ENCODE results near the gene DNAJC6.

The DNAJC6 gene

DNA sequence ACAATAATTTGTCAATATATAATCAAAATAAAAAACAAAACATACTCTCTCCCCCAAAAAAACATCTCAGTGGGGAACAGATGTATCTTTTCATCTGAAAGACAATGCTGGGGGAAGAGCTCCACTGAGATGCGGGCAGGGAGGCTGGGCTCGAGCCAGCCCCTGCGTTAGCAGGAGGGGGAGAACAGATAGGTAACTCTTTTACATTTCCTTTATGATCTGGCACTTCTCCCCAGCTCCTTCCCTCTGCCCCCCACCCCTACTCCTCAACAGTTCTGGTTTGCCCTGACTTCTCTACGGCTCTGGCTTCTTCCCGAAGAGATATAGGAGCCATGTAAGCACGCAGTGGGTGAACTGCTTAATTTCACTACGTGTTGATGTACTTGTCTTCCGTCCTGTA is 123.6 kb downstream of the DNAJC6 start:
- DNase-seq (ENCODE audit: insufficient read length, low spot score) (no peak), FAIRE-seq (no peak)
- TF ChIP-seq POU2F2 (IDR thresholded peaks at IDR 0.05; ENCODE audit: low read depth, low read length): no peak
- TF ChIP-seq PAX5 (IDR thresholded peaks at IDR 0.05; ENCODE audit: insufficient read depth, low read length, severe bottlenecking): no peak
- no peak for TF ChIP-seq POLR2A (IDR thresholded peaks at IDR 0.05; ENCODE audit: low read depth, low read length)
- no peak for TF ChIP-seq TAF1 (IDR thresholded peaks at IDR 0.05; ENCODE audit: low read depth, low read length)
- TF ChIP-seq POLR2AphosphoS5 (IDR thresholded peaks at IDR 0.05; ENCODE audit: low read depth, low read length): no peak
- no peak for TF ChIP-seq SPI1 (IDR thresholded peaks at IDR 0.05; ENCODE audit: low read depth, low read length)

DNA sequence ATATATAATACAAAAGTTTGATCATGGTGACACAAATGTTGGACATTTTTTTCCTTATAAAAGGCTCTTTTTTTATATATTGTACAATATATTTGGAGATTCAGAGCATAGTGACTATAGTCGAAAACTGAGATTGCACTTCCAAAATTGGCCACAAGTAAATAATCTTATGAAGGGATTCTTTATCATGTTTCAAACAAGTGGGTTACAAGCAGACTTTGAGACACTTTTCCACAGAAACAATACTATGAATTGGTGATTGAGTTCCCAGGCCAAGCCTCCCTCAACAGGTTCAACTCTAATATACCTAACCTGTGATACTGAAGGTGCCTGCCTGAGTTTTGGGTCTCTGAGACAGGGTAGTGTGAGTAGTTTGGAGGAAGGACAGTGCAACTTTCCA is 124.9 kb downstream of the DNAJC6 start:
- FAIRE-seq: no peak
- DNase-seq (ENCODE audit: insufficient read length, low spot score): no peak
- TF ChIP-seq PAX5 (IDR thresholded peaks at IDR 0.05; ENCODE audit: insufficient read depth, low read length, severe bottlenecking) (no peak), SPI1 (IDR thresholded peaks at IDR 0.05; ENCODE audit: low read depth, low read length) (no peak), TAF1 (IDR thresholded peaks at IDR 0.05; ENCODE audit: low read depth, low read length) (no peak), POLR2A (IDR thresholded peaks at IDR 0.05; ENCODE audit: low read depth, low read length) (no peak), POLR2AphosphoS5 (IDR thresholded peaks at IDR 0.05; ENCODE audit: low read depth, low read length) (no peak), POU2F2 (IDR thresholded peaks at IDR 0.05; ENCODE audit: low read depth, low read length) (no peak)

GRCh38 chr1:65434760-65435159 is 125.4 kb downstream of the DNAJC6 start:
- no peak for FAIRE-seq
- DNase-seq (ENCODE audit: insufficient read length, low spot score): no peak
- TF ChIP-seq POU2F2 (IDR thresholded peaks at IDR 0.05; ENCODE audit: low read depth, low read length) (no peak), PAX5 (IDR thresholded peaks at IDR 0.05; ENCODE audit: insufficient read depth, low read length, severe bottlenecking) (no peak), POLR2A (IDR thresholded peaks at IDR 0.05; ENCODE audit: low read depth, low read length) (no peak), SPI1 (IDR thresholded peaks at IDR 0.05; ENCODE audit: low read depth, low read length) (no peak), POLR2AphosphoS5 (IDR thresholded peaks at IDR 0.05; ENCODE audit: low read depth, low read length) (no peak), TAF1 (IDR thresholded peaks at IDR 0.05; ENCODE audit: low read depth, low read length) (no peak)

GRCh38 chr1:65435987-65436386 is 126.6 kb downstream of the DNAJC6 start:
- DNase-seq (ENCODE audit: insufficient read length, low spot score): no peak
- no peak for FAIRE-seq

GRCh38 chr1:65437616-65438015 is 128.3 kb downstream of the DNAJC6 start:
- FAIRE-seq: no peak
- no peak for DNase-seq (ENCODE audit: insufficient read length, low spot score)
- no peak for TF ChIP-seq POU2F2 (IDR thresholded peaks at IDR 0.05; ENCODE audit: low read depth, low read length)

More at GRCh38 chr1:65435987-65436386, 126.6 kb downstream of the DNAJC6 start:
- TF ChIP-seq SPI1 (IDR thresholded peaks at IDR 0.05; ENCODE audit: low read depth, low read length) (no peak), PAX5 (IDR thresholded peaks at IDR 0.05; ENCODE audit: insufficient read depth, low read length, severe bottlenecking) (no peak), POLR2A (IDR thresholded peaks at IDR 0.05; ENCODE audit: low read depth, low read length) (no peak), POLR2AphosphoS5 (IDR thresholded peaks at IDR 0.05; ENCODE audit: low read depth, low read length) (no peak), TAF1 (IDR thresholded peaks at IDR 0.05; ENCODE audit: low read depth, low read length) (no peak), POU2F2 (IDR thresholded peaks at IDR 0.05; ENCODE audit: low read depth, low read length) (no peak)

DNA sequence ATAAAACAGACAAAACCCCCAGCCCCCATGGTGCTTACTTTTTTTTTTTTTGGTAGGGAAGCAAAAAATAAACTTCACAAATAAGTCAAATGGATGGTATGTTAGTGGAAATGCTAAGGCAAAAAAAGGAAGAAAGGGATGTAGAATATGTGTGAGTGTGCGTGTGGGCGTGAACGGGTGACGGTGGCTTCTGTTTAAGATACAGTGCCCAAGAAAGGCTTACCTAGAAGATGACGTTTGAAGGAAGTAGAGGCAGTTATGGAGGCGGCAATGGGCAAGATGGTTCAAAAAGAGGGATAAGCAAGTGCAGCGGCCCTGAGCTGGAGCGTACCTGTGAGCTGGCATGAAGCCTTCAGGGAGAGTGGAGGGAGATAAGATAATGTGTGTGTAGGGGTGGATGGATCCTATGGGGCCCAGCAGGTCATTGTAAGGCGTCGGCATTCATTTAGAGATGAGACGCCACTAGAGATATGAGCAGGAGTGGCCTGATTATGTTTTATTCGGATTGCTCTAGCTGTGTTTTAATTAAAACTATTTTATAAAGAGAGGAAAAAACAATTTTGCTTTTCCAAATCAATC is 131.1 kb downstream of the DNAJC6 start:
- no peak for TF ChIP-seq TAF1 (IDR thresholded peaks at IDR 0.05; ENCODE audit: low read depth, low read length)
- TF ChIP-seq POU2F2 (IDR thresholded peaks at IDR 0.05; ENCODE audit: low read depth, low read length): no peak
- FAIRE-seq (no peak), DNase-seq (ENCODE audit: insufficient read length, low spot score) (no peak)

DNA sequence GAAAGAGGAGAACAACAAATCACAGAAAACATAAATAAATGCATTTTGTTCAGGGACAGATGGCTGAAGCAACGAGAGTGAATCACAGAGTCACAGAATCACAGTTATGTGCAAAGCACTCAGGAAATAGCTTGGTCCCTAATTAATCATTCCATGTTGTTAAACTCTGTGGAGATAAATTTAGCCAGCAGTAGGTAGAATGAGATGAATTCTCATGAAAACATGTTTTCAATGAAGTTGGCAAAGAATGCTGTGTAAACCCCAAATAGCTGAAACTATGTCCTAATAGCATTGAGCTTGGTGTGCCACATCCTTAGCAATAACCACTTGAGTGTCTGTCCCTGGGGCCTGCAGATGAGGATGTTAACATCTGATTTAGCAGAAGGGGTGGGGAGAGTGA is 131.6 kb downstream of the DNAJC6 start:
- DNase-seq (ENCODE audit: insufficient read length, low spot score): no peak
- TF ChIP-seq TAF1 (IDR thresholded peaks at IDR 0.05; ENCODE audit: low read depth, low read length) (no peak), POU2F2 (IDR thresholded peaks at IDR 0.05; ENCODE audit: low read depth, low read length) (no peak), POLR2AphosphoS5 (IDR thresholded peaks at IDR 0.05; ENCODE audit: low read depth, low read length) (no peak), POLR2A (IDR thresholded peaks at IDR 0.05; ENCODE audit: low read depth, low read length) (no peak), SPI1 (IDR thresholded peaks at IDR 0.05; ENCODE audit: low read depth, low read length) (no peak), PAX5 (IDR thresholded peaks at IDR 0.05; ENCODE audit: insufficient read depth, low read length, severe bottlenecking) (no peak)

GRCh38 chr1:65441464-65441863 is 132.1 kb downstream of the DNAJC6 start:
- FAIRE-seq (no peak), DNase-seq (ENCODE audit: insufficient read length, low spot score) (no peak)
- TF ChIP-seq POLR2AphosphoS5 (IDR thresholded peaks at IDR 0.05; ENCODE audit: low read depth, low read length) (no peak), SPI1 (IDR thresholded peaks at IDR 0.05; ENCODE audit: low read depth, low read length) (no peak), POU2F2 (IDR thresholded peaks at IDR 0.05; ENCODE audit: low read depth, low read length) (no peak), TAF1 (IDR thresholded peaks at IDR 0.05; ENCODE audit: low read depth, low read length) (no peak), POLR2A (IDR thresholded peaks at IDR 0.05; ENCODE audit: low read depth, low read length) (no peak), PAX5 (IDR thresholded peaks at IDR 0.05; ENCODE audit: insufficient read depth, low read length, severe bottlenecking) (no peak)

More for the DNA sequence above, 131.6 kb downstream of the DNAJC6 start:
- no peak for FAIRE-seq

GRCh38 chr1:65442442-65442841 is 133.1 kb downstream of the DNAJC6 start:
- no peak for FAIRE-seq
- TF ChIP-seq POLR2A (IDR thresholded peaks at IDR 0.05; ENCODE audit: low read depth, low read length) (no peak), POU2F2 (IDR thresholded peaks at IDR 0.05; ENCODE audit: low read depth, low read length) (no peak), PAX5 (IDR thresholded peaks at IDR 0.05; ENCODE audit: insufficient read depth, low read length, severe bottlenecking) (no peak), SPI1 (IDR thresholded peaks at IDR 0.05; ENCODE audit: low read depth, low read length) (no peak), TAF1 (IDR thresholded peaks at IDR 0.05; ENCODE audit: low read depth, low read length) (no peak), POLR2AphosphoS5 (IDR thresholded peaks at IDR 0.05; ENCODE audit: low read depth, low read length) (no peak)
- no peak for DNase-seq (ENCODE audit: insufficient read length, low spot score)

- DNase-seq (ENCODE audit: insufficient read length, low spot score): no peak
- TF ChIP-seq POU2F2 (IDR thresholded peaks at IDR 0.05; ENCODE audit: low read depth, low read length) (no peak), POLR2A (IDR thresholded peaks at IDR 0.05; ENCODE audit: low read depth, low read length) (no peak), TAF1 (IDR thresholded peaks at IDR 0.05; ENCODE audit: low read depth, low read length) (no peak), SPI1 (IDR thresholded peaks at IDR 0.05; ENCODE audit: low read depth, low read length) (no peak)
- no peak for FAIRE-seq
These were observed 134.3 kb downstream of the DNAJC6 start for GRCh38 chr1:65443647-65444046.
